WTC11 (cell line): Measurements from ENCODE around the gene ADK. TPM values are rescaled to one million over a fixed set of nuclear protein-coding genes. Genes with fewer than 3 reads are reported as not detected.

Experiments used
- ATAC-seq: fragments of 200-7000 bp; cut with Tn5 transposase; 2 replicates; pipeline ENCODE4 v1.10.0; 2021; ENCODE audit warnings: mild to moderate bottlenecking, moderate library complexity
- CTCF ChIA-PET: fragments of 300-600 bp; sonication (Branson Sonifier 250); formaldehyde crosslinking; loops from one replicate; lab custom pipeline; 2021; ENCODE audit warnings: antibody characterized with exemption; lab: Charles Lee
- POLR2A ChIA-PET: fragments of 350-600 bp; sonication (Branson Sonifier 250); formaldehyde crosslinking; loops from one replicate; lab custom pipeline; 2021; ENCODE audit warnings: antibody characterized with exemption; lab: Charles Lee
- DNase-seq: peaks from one replicate; pipeline ENCODE4 v3.0.0; 2021; ENCODE audit warnings: low spot score
- H3K27ac Mint-ChIP-seq: 2 replicates; pipeline ENCODE4 v1.8.0; 2021; ENCODE audit warnings: mixed read lengths
- H3K27me3 Mint-ChIP-seq: 2 replicates; pipeline ENCODE4 v1.8.0; 2021; ENCODE audit warnings: low read depth, mild to moderate bottlenecking, moderate library complexity, mixed read lengths
- H3K36me3 Mint-ChIP-seq: 2 replicates; pipeline ENCODE4 v1.8.0; 2021; ENCODE audit warnings: mixed read lengths
- H3K4me1 Mint-ChIP-seq: 2 replicates; pipeline ENCODE4 v1.8.0; 2022; ENCODE audit warnings: mixed read lengths
- H3K4me3 Mint-ChIP-seq: 2 replicates; pipeline ENCODE4 v1.8.0; 2021; ENCODE audit warnings: mild to moderate bottlenecking, moderate library complexity, mixed read lengths
- H3K9me3 Mint-ChIP-seq: 2 replicates; pipeline ENCODE4 v1.8.0; 2021; ENCODE audit warnings: mixed read lengths
- ATF2 ChIP-seq: sonication (generic); formaldehyde crosslinking; IDR thresholded peaks from 2 replicates; pipeline ENCODE4 v1.8.1; 2022; ENCODE audit warnings: low read depth, missing genetic modification reagents, borderline replicate concordance
- ATF3 ChIP-seq: sonication (generic); formaldehyde crosslinking; conservative IDR thresholded peaks from 2 replicates; pipeline ENCODE4 v1.8.1; 2022; ENCODE audit warnings: mild to moderate bottlenecking, missing genetic modification reagents
- CBFB ChIP-seq: sonication (generic); formaldehyde crosslinking; IDR thresholded peaks from 2 replicates; pipeline ENCODE4 v1.8.1; 2022; ENCODE audit warnings: mild to moderate bottlenecking, low read depth, missing genetic modification reagents
- CDX4 ChIP-seq: fragments of 250-450 bp; sonication (Bioruptor Pico); IDR thresholded peaks from 2 replicates; pipeline ENCODE4 v1.9.0; 2021; ENCODE audit warnings: moderate library complexity, mild to moderate bottlenecking, inconsistent platforms, borderline replicate concordance
- CREB1 ChIP-seq: sonication (generic); formaldehyde crosslinking; IDR thresholded peaks from 2 replicates; pipeline ENCODE4 v1.8.0; 2023; ENCODE audit warnings: mild to moderate bottlenecking, missing genetic modification reagents
- CREM ChIP-seq: sonication (generic); formaldehyde crosslinking; IDR thresholded peaks from 2 replicates; pipeline ENCODE4 v1.8.1; 2022; ENCODE audit warnings: mild to moderate bottlenecking, missing genetic modification reagents, moderate library complexity
- E2F4 ChIP-seq: sonication (generic); formaldehyde crosslinking; IDR thresholded peaks from 2 replicates; pipeline ENCODE4 v1.8.1; 2022; ENCODE audit warnings: low read depth, mild to moderate bottlenecking, moderate library complexity, missing genetic modification reagents, borderline replicate concordance
- EMX1 ChIP-seq: fragments of 250-450 bp; sonication (Bioruptor Pico); IDR thresholded peaks from 2 replicates; pipeline ENCODE4 v1.8.0; 2021; ENCODE audit warnings: mild to moderate bottlenecking
- ERG ChIP-seq: fragments of 250-450 bp; sonication (Bioruptor Pico); IDR thresholded peaks from 2 replicates; pipeline ENCODE4 v1.8.0; 2021; ENCODE audit warnings: mild to moderate bottlenecking
- FOXP1 ChIP-seq: sonication (generic); formaldehyde crosslinking; IDR thresholded peaks from 2 replicates; pipeline ENCODE4 v1.8.0; 2022; ENCODE audit warnings: missing genetic modification reagents, mild to moderate bottlenecking, moderate library complexity, borderline replicate concordance
- MLX ChIP-seq: sonication (generic); formaldehyde crosslinking; IDR thresholded peaks from 2 replicates; pipeline ENCODE4 v1.8.1; 2023; ENCODE audit warnings: mild to moderate bottlenecking, missing genetic modification reagents, moderate library complexity
- NFYB ChIP-seq: sonication (generic); formaldehyde crosslinking; conservative IDR thresholded peaks from 2 replicates; pipeline ENCODE4 v1.8.0; 2022; ENCODE audit warnings: low read depth, missing genetic modification reagents
- RORB ChIP-seq: fragments of 250-450 bp; sonication (Bioruptor Pico); IDR thresholded peaks from 2 replicates; pipeline ENCODE4 v1.9.0; 2021; ENCODE audit warnings: mild to moderate bottlenecking
- SP1 ChIP-seq: sonication (generic); formaldehyde crosslinking; conservative IDR thresholded peaks from 2 replicates; pipeline ENCODE4 v1.8.1; 2022; ENCODE audit warnings: missing genetic modification reagents
- TCF7 ChIP-seq: sonication (generic); formaldehyde crosslinking; IDR thresholded peaks from 2 replicates; pipeline ENCODE4 v1.8.0; 2022; ENCODE audit warnings: mild to moderate bottlenecking, low read depth, missing genetic modification reagents, moderate library complexity
- TEAD1 ChIP-seq: sonication (generic); formaldehyde crosslinking; IDR thresholded peaks from 2 replicates; pipeline ENCODE4 v1.8.0; 2022; ENCODE audit warnings: mild to moderate bottlenecking, missing genetic modification reagents
- total RNA-seq: library from RNA; stranded (reverse); gene quantifications from 3 replicates; pipeline ENCODE4 v1.2.3, GENCODE V29; 2021

Gene ADK
- total RNA-seq, 1 experiment from 2014 or later, result 32.7 TPM

GRCh38 chr10:74502963-74503608, 352.1 kb downstream of the ADK start (continued):
- TF ChIP-seq FOXP1 (CRISPR knock-in tag) (no peak), NFYB (CRISPR knock-in tag) (no peak), ERG (CRISPR knock-in tag) (no peak), SP1 (CRISPR knock-in tag) (no peak), CREB1 (CRISPR knock-in tag) (no peak), CDX4 (CRISPR knock-in tag) (no peak), MLX (CRISPR knock-in tag) (no peak)

- H3K27me3 Mint-ChIP-seq, result no peaks in the 10 kb centered on the region
- H3K4me3 Mint-ChIP-seq, result no peak overlapping the region
- no peak for TF ChIP-seq TEAD1
- no peak for TF ChIP-seq E2F4
- no peak for TF ChIP-seq CBFB (CRISPR knock-in tag)
- H3K9me3 Mint-ChIP-seq, result peaks cover 26% of the 10 kb centered on the region
- DNase-seq (no peak), ATAC-seq (no peak)
- H3K27ac Mint-ChIP-seq, result no peak overlapping the region
- H3K4me1 Mint-ChIP-seq, result 0 out of 2 replicates have a peak, but pooled peaks cover 4% of the 10 kb centered on the region
- H3K36me3 Mint-ChIP-seq, result peaks cover 22% of the 10 kb centered on the region
- ChIA-PET POLR2A (no interaction called here), CTCF (no interaction called here)
Measured at GRCh38 chr10:74507951-74508350, 356.9 kb downstream of the ADK start.

GRCh38 chr10:74510594-74510993, 359.6 kb downstream of the ADK start:
- Mint-ChIP-seq H3K4me1 (no peaks in the 10 kb centered on the region), H3K27ac (no peak overlapping the region), H3K4me3 (no peak overlapping the region), H3K36me3 (peaks cover 34% of the 10 kb centered on the region), H3K27me3 (no peaks in the 10 kb centered on the region)
- CTCF ChIA-PET, result no interaction called here
- ATAC-seq (no peak), DNase-seq (no peak)
- TF ChIP-seq EMX1 (CRISPR knock-in tag), result no peak
- TF ChIP-seq ATF2, result no peak
- TF ChIP-seq RORB (CRISPR knock-in tag), result no peak
- TF ChIP-seq TCF7 (CRISPR knock-in tag), result no peak
- no peak for TF ChIP-seq ATF3 (CRISPR knock-in tag)
- no peak for TF ChIP-seq CREM (CRISPR knock-in tag)
- TF ChIP-seq, all 79 proteins: peak for 0
- POLR2A ChIA-PET, result no interaction called here
- H3K9me3 Mint-ChIP-seq, result peaks cover 47% of the 10 kb centered on the region
